ENCODE measurements around the gene SYS1. TPM values are rescaled to one million over a fixed set of nuclear protein-coding genes. Genes with fewer than 3 reads are reported as not detected.

Gene SYS1
- polyA plus RNA-seq, 1 donor: 31.9 TPM

- DNase-seq: no peak
Observed at GRCh38 chr20:45410887-45411286, 47.9 kb downstream of the SYS1 start.

GRCh38 chr20:45412653-45413052 lies 49.7 kb downstream of the SYS1 start:
- no peak for DNase-seq

- no peak for DNase-seq
Observed at GRCh38 chr20:45413479-45413878, 50.5 kb downstream of the SYS1 start.

GRCh38 chr20:45415822-45416637 lies 53.1 kb downstream of the SYS1 start, which contains the start of gene PIGT:
Gene PIGT, plus strand, starts transcription at chr20:45416141. Its CDS starts 16 bp downstream, at chr20:45416157.
- DNase-seq: peak; percentile 81

- no peak for DNase-seq
Observed at GRCh38 chr20:45416917-45417316, 54.0 kb downstream of the SYS1 start.

Other genes with a start within 250 kb of the SYS1 start
- gene WFDC5, start 248.0 kb upstream of the SYS1 start, polyA plus RNA-seq (ENCODE audit: insufficient read length): not detected
- gene WFDC12, start 238.7 kb upstream of the SYS1 start, polyA plus RNA-seq (ENCODE audit: insufficient read length): not detected
- not detected for gene PI3, start 188.3 kb upstream of the SYS1 start, polyA plus RNA-seq (ENCODE audit: insufficient read length)
- gene SEMG1, start 156.1 kb upstream of the SYS1 start, polyA plus RNA-seq (ENCODE audit: insufficient read length): not detected
- gene SEMG2, start 141.8 kb upstream of the SYS1 start, polyA plus RNA-seq (ENCODE audit: insufficient read length): not detected
- 0.40 TPM for gene SLPI, start 108.6 kb upstream of the SYS1 start, polyA plus RNA-seq (ENCODE audit: insufficient read length)
- not detected for gene RBPJL, start 56.3 kb upstream of the SYS1 start, polyA plus RNA-seq (ENCODE audit: insufficient read length)
- 0.25 TPM for gene MATN4, start 54.9 kb upstream of the SYS1 start, polyA plus RNA-seq (ENCODE audit: insufficient read length)
- gene SDC4, start 14.7 kb upstream of the SYS1 start, polyA plus RNA-seq (ENCODE audit: insufficient read length): 156 TPM
- 2.0 TPM for gene TP53TG5, start 15.2 kb downstream of the SYS1 start, polyA plus RNA-seq (ENCODE audit: insufficient read length)
- gene DBNDD2, start 45.1 kb downstream of the SYS1 start, polyA plus RNA-seq (ENCODE audit: insufficient read length): 22.7 TPM
- 103 TPM for gene PIGT, start 53.0 kb downstream of the SYS1 start, polyA plus RNA-seq (ENCODE audit: insufficient read length)
- gene WFDC2, start 106.6 kb downstream of the SYS1 start, polyA plus RNA-seq (ENCODE audit: insufficient read length): 164 TPM
- gene SPINT3, start 152.5 kb downstream of the SYS1 start, polyA plus RNA-seq (ENCODE audit: insufficient read length): not detected
- gene WFDC6, start 176.3 kb downstream of the SYS1 start, polyA plus RNA-seq (ENCODE audit: insufficient read length): 0.23 TPM
- 0.55 TPM for gene EPPIN, start 184.2 kb downstream of the SYS1 start, polyA plus RNA-seq (ENCODE audit: insufficient read length)
- 0.13 TPM for gene WFDC8, start 216.1 kb downstream of the SYS1 start, polyA plus RNA-seq (ENCODE audit: insufficient read length)

Data from left kidney (tissue), 2 donors.